Endothelial cell of umbilical vein (primary cell): ENCODE measurements around the gene SRGAP1. TPM values are rescaled to one million over a fixed set of nuclear protein-coding genes. Genes with fewer than 3 reads are reported as not detected.

Source experiments
- BruUV-seq: library from RNA; stranded (reverse); fragments of 400-500 nt; replicated peaks from 2 replicates; lab custom pipeline; 2021; lab: Mats Ljungman, UMichigan
- CTCF ChIA-PET: fragments of 300-600, 350-600 bp; sonication (Branson Sonifier 250); formaldehyde crosslinking; loops from one replicate; lab custom pipeline; 2021; ENCODE audit warnings: antibody characterized with exemption, inconsistent platforms; lab: Charles Lee
- POLR2A ChIA-PET: fragments of 300-600, 350-600 bp; sonication (Branson Sonifier 250); formaldehyde crosslinking; loops from one replicate; lab custom pipeline; 2021; ENCODE audit warnings: antibody characterized with exemption, inconsistent platforms; lab: Charles Lee
- DNase-seq: peaks from one replicate; pipeline ENCODE4 v3.0.0-alpha.2; 2011; ENCODE audit warnings: low read depth, low spot score
- FAIRE-seq: peaks from 2 replicates; lab custom pipeline; 2011; peaks lifted over from hg19 to GRCh38; lab: Jason Lieb, UNC
- H2AFZ ChIP-seq: 2 replicates; pipeline ENCODE4 v1.6.0; 2012; ENCODE audit warnings: low read depth, low read length, control low read depth, inconsistent platforms
- H3K27ac ChIP-seq: 2 replicates; pipeline ENCODE4 v1.5.1; 2011; ENCODE audit warnings: low read depth, mild to moderate bottlenecking, control low read depth, low read length, moderate library complexity; ENCODE audit not compliant: insufficient read depth
- H3K27me3 ChIP-seq, 2 experiments: 2 replicates each; pipeline versions ENCODE4 v1.6.0 to v1.6.1; 2011; ENCODE audit warnings: low read length in 2 of 2, mixed read lengths in 1 of 2; ENCODE audit not compliant: control insufficient read depth in 2 of 2, insufficient read depth in 2 of 2
- H3K36me3 ChIP-seq, 2 experiments: 2 replicates in 1 of 2; 3 replicates in 1 of 2; pipeline ENCODE4 v1.5.1; 2011; ENCODE audit warnings: low read length in 2 of 2, mild to moderate bottlenecking in 1 of 2, moderate library complexity in 1 of 2; ENCODE audit not compliant: control insufficient read depth in 2 of 2, insufficient read depth in 2 of 2; ENCODE audit errors: extremely low read depth in 1 of 2
- H3K4me1 ChIP-seq: 3 replicates; pipeline ENCODE4 v1.5.1; 2011; ENCODE audit warnings: mild to moderate bottlenecking, low read length; ENCODE audit not compliant: control insufficient read depth, insufficient read depth; ENCODE audit errors: extremely low read depth
- H3K4me2 ChIP-seq: 2 replicates; pipeline ENCODE4 v1.6.1; 2011; ENCODE audit warnings: low read length, control low read depth, mixed read lengths; ENCODE audit not compliant: insufficient read depth
- H3K4me3 ChIP-seq, 3 experiments: fragments of 200-600 bp in 1 of 3; sonication (generic), shearing (Covaris generic) in 1 of 3; replicated peaks in 1 of 3; 2 replicates each; pipeline ENCODE4 v1.5.1; 2011 to 2016; ENCODE audit warnings: control low read depth in 3 of 3, low read length in 3 of 3, mild to moderate bottlenecking in 2 of 3, inconsistent platforms in 1 of 3, low read depth in 1 of 3, moderate library complexity in 1 of 3; ENCODE audit not compliant: insufficient read depth in 1 of 3
- H3K79me2 ChIP-seq: 2 replicates; pipeline ENCODE4 v1.6.0; 2012; ENCODE audit warnings: low read length, inconsistent platforms; ENCODE audit not compliant: control insufficient read depth, insufficient read depth
- H3K9ac ChIP-seq: replicated peaks from 2 replicates; pipeline ENCODE3; 2011; ENCODE audit warnings: low read length, control low read depth; ENCODE audit not compliant: insufficient read depth; ENCODE audit errors: extremely low read depth
- H3K9me1 ChIP-seq: replicated peaks from 3 replicates; pipeline ENCODE4 v1.6.0; 2011; ENCODE audit warnings: mild to moderate bottlenecking, low read length; ENCODE audit not compliant: control insufficient read depth, insufficient read depth; ENCODE audit errors: extremely low read depth
- H3K9me3 ChIP-seq: replicated peaks from 2 replicates; pipeline ENCODE4 v1.5.1; 2012; ENCODE audit warnings: low read length, inconsistent platforms; ENCODE audit not compliant: control insufficient read depth, insufficient read depth
- H4K20me1 ChIP-seq: replicated peaks from 2 replicates; pipeline ENCODE3; 2011; ENCODE audit warnings: mild to moderate bottlenecking, low read length; ENCODE audit not compliant: control insufficient read depth, insufficient read depth; ENCODE audit errors: extremely low read depth
- EZH2 ChIP-seq: IDR thresholded peaks from 2 replicates; pipeline ENCODE4 v1.6.1; 2012; ENCODE audit warnings: borderline replicate concordance, low read depth, mild to moderate bottlenecking, moderate library complexity, low read length, inconsistent platforms; ENCODE audit not compliant: severe bottlenecking
- FOS ChIP-seq: IDR thresholded peaks from 2 replicates; pipeline ENCODE4 v1.6.1; 2011; ENCODE audit warnings: mild to moderate bottlenecking, low read length, moderate library complexity, borderline replicate concordance; ENCODE audit not compliant: insufficient read depth
- GATA2 ChIP-seq: IDR thresholded peaks from 2 replicates; pipeline ENCODE4 v1.7.0; 2011; ENCODE audit warnings: low read depth, mild to moderate bottlenecking, moderate library complexity, mixed read lengths, low read length; ENCODE audit not compliant: insufficient read length, insufficient read depth
- JUN ChIP-seq: IDR thresholded peaks from 2 replicates; pipeline ENCODE4 v1.6.1; 2011; ENCODE audit warnings: borderline replicate concordance, low read depth; ENCODE audit not compliant: insufficient read length, insufficient read depth
- MAX ChIP-seq: IDR thresholded peaks from 2 replicates; pipeline ENCODE4 v1.6.1; 2011; ENCODE audit not compliant: insufficient read depth, insufficient read length
- MYC ChIP-seq: IDR thresholded peaks from one replicate; pipeline ENCODE4 v1.6.1; 2011; ENCODE audit warnings: mild to moderate bottlenecking, low read depth, low read length
- POLR2A ChIP-seq: IDR thresholded peaks from 2 replicates; pipeline ENCODE4 v1.6.1; 2012; ENCODE audit warnings: low read depth, mild to moderate bottlenecking, control low read depth, low read length
- POLR2AphosphoS5 ChIP-seq: IDR thresholded peaks from 2 replicates; pipeline ENCODE4 v1.6.1; 2012; ENCODE audit warnings: low read depth, mild to moderate bottlenecking, control low read depth, low read length, moderate library complexity; ENCODE audit not compliant: insufficient read depth
- dilution Hi-C: fragments of 300-500 bp; cut with MboI; formaldehyde crosslinking; loops from one replicate; pipeline ENCODE4 v1.15.0; 2019; ENCODE audit warnings: low sequenced_read_pairs; ENCODE audit not compliant: extremely low pct_ligation_motif_present
- intact Hi-C: fragments of 100-400 bp; cut with micrococcal nuclease; formaldehyde crosslinking; loops from one replicate; pipeline ENCODE4 v1.10.0; 2022
- polyA plus RNA-seq, 4 experiments: library from polyadenylated mRNA; depleted of rRNA in 3 of 4; stranded (reverse) in 3 of 4; unstranded in 1 of 4; fragments of >200 nt; gene quantifications; 2 replicates each; pipeline versions ENCODE4 v1.2.1 to v1.2.3, GENCODE V29; 2011 to 2012; ENCODE audit warnings: missing spikeins in 1 of 4
- total RNA-seq: library from RNA; stranded (reverse); gene quantifications from 2 replicates; pipeline ENCODE4 v1.2.3, GENCODE V29; 2021
- TF ChIP-seq, protein P1 (sequence below), 2 donors: IDR thresholded peaks; 1 replicate in 1 of 2; 2 replicates in 1 of 2; pipeline ENCODE4 v1.5.1; 2011; ENCODE audit warnings: low read length in 2 of 2, mild to moderate bottlenecking in 2 of 2, moderate library complexity in 2 of 2, control low read depth in 1 of 2, inconsistent platforms in 1 of 2, low read depth in 1 of 2; ENCODE audit not compliant: insufficient read depth in 1 of 2; ENCODE audit errors: extremely low read depth in 1 of 2

Gene SRGAP1
- total and polyA plus RNA-seq, 2 donors (not counting 3 experiments of a cell fraction or from before 2014, with no cell fraction given): 4.9 to 16.3 TPM

DNA sequence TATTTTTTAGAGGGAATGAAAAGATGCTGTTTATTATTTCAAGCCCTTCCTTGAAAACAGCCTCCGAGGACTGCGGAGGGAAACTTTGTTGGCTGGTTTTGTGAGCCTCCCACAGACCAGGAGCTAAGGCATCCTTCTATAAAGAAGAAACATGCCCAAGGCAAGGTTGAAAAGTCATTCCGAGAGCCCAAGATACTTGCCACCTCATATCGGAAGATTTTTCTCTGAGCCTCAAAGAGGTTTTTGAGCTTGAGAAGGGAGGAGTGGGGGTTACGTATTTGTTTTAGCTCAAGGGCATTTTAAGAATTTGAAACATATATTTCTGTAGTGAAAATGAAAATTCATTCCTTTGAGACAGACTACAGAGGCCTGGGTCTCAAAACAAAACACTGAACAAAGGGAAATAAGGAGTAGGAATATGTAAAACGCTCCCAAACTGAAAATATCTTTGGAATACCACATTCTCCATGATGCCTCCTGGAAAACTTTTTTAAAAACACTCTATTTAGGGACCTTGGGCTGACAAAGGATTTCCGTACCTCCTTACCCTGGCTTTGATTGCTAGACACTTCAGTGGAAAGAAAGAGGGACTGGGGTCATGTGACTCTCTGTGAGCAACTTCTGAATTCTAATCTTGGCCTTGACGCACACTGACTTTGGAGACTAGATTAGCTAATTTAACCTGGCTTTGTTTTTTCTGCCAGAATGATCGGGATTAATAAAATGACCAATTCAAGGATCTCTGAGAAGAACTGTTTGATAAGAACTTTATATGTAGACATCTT lies 180.9 kb downstream of the SRGAP1 start:
- DNase-seq (no peak), FAIRE-seq (no peak)
- CTCF ChIA-PET: no interaction called here
- H3K79me2 ChIP-seq: no peaks in the 10 kb centered on the region
- H3K27me3 ChIP-seq: no peaks in the 10 kb centered on the region
- no peak overlapping the region for H3K9ac ChIP-seq
- POLR2A ChIA-PET: no interaction called here
- no peak overlapping the region for H2AFZ ChIP-seq
- no TSS peak for BruUV-seq
- no peaks in the 10 kb centered on the region for H3K9me3 ChIP-seq
- H3K4me2 ChIP-seq: no peak overlapping the region
- intact Hi-C loops (no loop called here), dilution Hi-C loops (no loop called here)
- no peaks in the 10 kb centered on the region for H4K20me1 ChIP-seq
- TF ChIP-seq EZH2 (no peak), FOS (no peak), MYC (no peak), POLR2A (no peak), GATA2 (no peak), POLR2AphosphoS5 (no peak), MAX (no peak), JUN (no peak)
- TF ChIP-seq, protein P1, sequence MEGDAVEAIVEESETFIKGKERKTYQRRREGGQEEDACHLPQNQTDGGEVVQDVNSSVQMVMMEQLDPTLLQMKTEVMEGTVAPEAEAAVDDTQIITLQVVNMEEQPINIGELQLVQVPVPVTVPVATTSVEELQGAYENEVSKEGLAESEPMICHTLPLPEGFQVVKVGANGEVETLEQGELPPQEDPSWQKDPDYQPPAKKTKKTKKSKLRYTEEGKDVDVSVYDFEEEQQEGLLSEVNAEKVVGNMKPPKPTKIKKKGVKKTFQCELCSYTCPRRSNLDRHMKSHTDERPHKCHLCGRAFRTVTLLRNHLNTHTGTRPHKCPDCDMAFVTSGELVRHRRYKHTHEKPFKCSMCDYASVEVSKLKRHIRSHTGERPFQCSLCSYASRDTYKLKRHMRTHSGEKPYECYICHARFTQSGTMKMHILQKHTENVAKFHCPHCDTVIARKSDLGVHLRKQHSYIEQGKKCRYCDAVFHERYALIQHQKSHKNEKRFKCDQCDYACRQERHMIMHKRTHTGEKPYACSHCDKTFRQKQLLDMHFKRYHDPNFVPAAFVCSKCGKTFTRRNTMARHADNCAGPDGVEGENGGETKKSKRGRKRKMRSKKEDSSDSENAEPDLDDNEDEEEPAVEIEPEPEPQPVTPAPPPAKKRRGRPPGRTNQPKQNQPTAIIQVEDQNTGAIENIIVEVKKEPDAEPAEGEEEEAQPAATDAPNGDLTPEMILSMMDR (IDR thresholded peaks at IDR 0.05; ENCODE audit: extremely low read depth in 1 of 2, insufficient read depth in 1 of 2, low read depth in 1 of 2, low read length in 2 of 2): no peak
- H3K36me3 ChIP-seq: no peaks in the 10 kb centered on the region
- no peak overlapping the region for H3K27ac ChIP-seq
- no peaks in the 10 kb centered on the region for H3K9me1 ChIP-seq
- no peaks in the 10 kb centered on the region for H3K4me1 ChIP-seq
- no peak overlapping the region for H3K4me3 ChIP-seq
